GM12801 (cell line): ENCODE data around the gene DDO.

ENCODE experiments used
- TF ChIP-seq, protein P1 (sequence below): IDR thresholded peaks from one replicate; pipeline ENCODE4 v1.5.1; 2011; ENCODE audit warnings: control low read depth; ENCODE audit not compliant: insufficient read length; ENCODE audit errors: extremely low read depth

Gene DDO

GRCh38 chr6:110430741-110431140 lies 15.4 kb upstream of the DDO start:
- TF ChIP-seq, protein P1, sequence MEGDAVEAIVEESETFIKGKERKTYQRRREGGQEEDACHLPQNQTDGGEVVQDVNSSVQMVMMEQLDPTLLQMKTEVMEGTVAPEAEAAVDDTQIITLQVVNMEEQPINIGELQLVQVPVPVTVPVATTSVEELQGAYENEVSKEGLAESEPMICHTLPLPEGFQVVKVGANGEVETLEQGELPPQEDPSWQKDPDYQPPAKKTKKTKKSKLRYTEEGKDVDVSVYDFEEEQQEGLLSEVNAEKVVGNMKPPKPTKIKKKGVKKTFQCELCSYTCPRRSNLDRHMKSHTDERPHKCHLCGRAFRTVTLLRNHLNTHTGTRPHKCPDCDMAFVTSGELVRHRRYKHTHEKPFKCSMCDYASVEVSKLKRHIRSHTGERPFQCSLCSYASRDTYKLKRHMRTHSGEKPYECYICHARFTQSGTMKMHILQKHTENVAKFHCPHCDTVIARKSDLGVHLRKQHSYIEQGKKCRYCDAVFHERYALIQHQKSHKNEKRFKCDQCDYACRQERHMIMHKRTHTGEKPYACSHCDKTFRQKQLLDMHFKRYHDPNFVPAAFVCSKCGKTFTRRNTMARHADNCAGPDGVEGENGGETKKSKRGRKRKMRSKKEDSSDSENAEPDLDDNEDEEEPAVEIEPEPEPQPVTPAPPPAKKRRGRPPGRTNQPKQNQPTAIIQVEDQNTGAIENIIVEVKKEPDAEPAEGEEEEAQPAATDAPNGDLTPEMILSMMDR: no peak

DNA sequence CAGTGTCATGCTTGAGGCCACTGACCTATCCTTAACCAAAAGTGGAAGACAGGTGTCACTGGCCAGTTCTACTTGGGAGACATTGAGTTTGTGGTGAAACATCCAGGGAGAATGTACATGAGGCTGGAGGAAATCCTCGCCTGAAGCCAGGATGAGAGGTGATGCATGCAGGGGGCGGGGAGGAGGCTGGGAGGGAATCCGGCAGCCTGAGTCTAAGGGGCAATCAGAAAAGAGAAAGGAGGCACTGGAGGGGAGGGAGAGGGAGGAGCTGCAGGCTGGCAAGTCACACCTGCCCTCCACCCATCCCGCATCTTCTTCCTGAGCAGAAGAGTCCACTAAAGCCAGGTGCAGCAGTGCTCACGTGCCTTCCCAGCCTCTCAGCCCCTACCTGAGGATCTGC lies 14.9 kb upstream of the DDO start:
- TF ChIP-seq, protein P1: no peak

DNA sequence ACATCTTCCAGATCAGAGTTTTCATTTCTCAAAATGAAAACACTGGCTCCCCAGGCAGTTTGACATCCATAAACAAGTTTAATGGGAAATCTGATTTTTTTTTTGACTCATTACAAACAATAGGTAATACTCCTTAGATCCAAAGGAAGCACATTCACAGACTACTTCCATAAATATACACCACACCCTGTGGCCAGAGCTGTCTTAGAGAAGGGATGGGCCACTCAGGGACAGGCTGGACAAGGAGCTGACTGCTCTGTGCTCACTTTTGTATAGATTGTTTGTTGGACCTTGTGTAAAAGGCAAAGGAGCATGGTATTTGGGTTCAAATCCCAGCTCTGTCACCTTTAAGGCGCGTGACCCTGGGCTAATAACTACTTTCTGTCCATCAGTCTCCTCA lies 12.8 kb upstream of the DDO start:
- TF ChIP-seq, protein P1: no peak

GRCh38 chr6:110425816-110426215 lies 10.4 kb upstream of the DDO start:
- TF ChIP-seq, protein P1: no peak

DNA sequence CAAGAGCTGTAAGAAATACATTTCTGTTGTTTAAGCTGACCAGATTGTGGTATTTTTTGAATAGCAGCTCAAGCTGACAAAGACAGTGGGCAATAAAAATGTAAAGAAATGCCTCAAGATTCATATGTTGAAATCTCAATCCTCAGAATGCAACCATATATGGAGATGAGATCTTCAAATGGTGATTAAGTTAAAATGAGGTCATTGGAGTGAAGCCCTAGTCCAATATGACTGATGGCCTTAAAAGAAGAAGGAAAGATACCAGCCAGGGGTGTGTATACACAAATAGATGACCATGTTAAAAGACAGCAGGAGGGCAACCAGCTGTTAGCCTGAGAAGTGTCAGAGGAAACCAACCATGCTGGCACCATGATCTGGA lies 7.1 kb upstream of the DDO start:
- TF ChIP-seq, protein P1: no peak

DNA sequence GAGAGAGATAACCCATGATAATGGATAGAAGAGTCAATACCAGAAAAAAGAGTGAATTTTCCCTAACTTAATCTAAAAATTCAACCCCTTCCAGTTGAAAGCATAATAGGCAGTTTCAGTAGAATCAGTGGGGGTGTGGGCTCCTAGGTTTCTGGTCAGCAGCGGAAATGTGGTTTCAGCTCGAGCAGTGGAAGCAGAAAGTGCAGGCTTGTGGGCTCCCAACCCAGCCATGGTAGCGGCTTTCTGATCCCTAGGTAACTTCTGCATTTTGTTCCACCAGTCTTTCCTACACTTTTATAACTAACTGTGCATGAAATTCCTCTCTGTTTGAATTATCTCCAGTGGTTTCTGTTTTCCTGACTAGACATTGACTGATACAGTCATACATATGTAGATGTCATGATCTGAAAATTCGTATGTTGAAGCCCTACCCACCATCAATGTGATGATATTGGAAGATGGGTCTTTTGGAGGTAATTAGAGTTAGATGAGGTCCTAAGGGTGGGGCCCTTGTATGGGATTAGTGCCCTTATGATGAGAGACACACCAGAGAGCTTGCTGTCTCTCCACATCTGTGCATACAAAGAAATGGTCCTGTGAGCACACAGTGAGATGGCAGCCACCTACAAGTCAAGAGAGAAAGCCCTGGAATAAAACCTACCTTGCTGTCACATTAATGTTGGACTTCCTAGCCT lies 6.5 kb upstream of the DDO start:
- TF ChIP-seq, protein P1: no peak

GRCh38 chr6:110419028-110419739 lies 3.8 kb upstream of the DDO start:
- TF ChIP-seq, protein P1: no peak
